Activated CD4-positive, alpha-beta T cell treated with anti-CD3 and anti-CD28 coated beads for 48 hours (primary cell): ENCODE results near the gene LRRC4B.
"Not testable (repeated sequence)": the region's sequence is repeated elsewhere in the genome, so short reads cannot be mapped to it uniquely, and the experiment has no call there.

Experiments used
- DNase-seq: peaks from one replicate; pipeline ENCODE4 v3.0.0-alpha.2; 2020

The LRRC4B gene

GRCh38 chr19:50567882-50568727 is at the start of gene LRRC4B:
LRRC4B (minus strand) TSS chr19:50568435; CDS start chr19:50548838, 19,597 bp downstream.
- no peak for DNase-seq

- not testable (repeated sequence) for DNase-seq
These were observed 44.5 kb upstream of the LRRC4B start for GRCh38 chr19:50612504-50613404.

GRCh38 chr19:50607874-50608785 is 39.9 kb upstream of the LRRC4B start:
- peak; percentile 96 for DNase-seq

- no peak for DNase-seq
These were observed 39.2 kb upstream of the LRRC4B start for GRCh38 chr19:50607388-50607787.

GRCh38 chr19:50606059-50606836 is 38.0 kb upstream of the LRRC4B start:
- peak; percentile 25 for DNase-seq

GRCh38 chr19:50604264-50605073 is 36.2 kb upstream of the LRRC4B start:
- peak; percentile 44 for DNase-seq

DNA sequence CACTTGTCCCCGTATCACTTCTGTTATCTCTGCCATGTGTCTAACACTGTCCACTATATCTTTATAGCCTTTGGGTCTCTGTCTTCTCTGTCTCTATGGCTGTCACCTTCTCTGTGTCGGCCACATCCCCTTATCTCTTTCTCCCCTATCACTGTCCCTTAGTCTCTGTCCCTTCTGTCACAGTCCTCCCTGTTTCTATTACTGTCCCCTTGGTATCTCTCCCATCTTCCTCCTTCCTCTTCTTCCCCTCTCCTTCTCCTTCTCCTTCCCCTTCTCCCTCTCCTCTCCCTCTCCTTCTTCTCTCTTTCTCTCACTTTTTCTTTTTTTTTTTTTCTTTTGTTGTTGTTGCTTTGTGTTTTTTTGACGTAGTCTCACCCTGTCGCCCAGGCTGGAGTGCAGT is 34.7 kb upstream of the LRRC4B start:
- no peak for DNase-seq

GRCh38 chr19:50602496-50602895 is 34.3 kb upstream of the LRRC4B start:
- DNase-seq, result no peak

DNA sequence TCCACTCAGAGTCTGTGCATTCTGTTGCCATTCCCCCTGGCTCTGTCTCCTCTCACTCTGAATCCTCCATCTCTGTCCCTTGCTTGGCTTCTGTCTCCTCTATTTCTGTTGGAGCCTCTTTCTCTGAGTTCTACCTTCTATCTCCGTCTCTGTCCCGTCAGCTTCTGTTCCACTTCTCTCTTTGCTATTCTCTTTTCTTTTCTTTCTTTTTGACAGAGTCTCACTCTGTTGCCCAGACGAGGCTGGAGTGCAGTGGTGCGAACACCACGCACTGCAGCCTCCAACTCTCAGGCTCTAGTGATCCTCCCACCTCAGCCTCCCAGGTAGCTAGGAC is 33.8 kb upstream of the LRRC4B start:
- no peak for DNase-seq

DNA sequence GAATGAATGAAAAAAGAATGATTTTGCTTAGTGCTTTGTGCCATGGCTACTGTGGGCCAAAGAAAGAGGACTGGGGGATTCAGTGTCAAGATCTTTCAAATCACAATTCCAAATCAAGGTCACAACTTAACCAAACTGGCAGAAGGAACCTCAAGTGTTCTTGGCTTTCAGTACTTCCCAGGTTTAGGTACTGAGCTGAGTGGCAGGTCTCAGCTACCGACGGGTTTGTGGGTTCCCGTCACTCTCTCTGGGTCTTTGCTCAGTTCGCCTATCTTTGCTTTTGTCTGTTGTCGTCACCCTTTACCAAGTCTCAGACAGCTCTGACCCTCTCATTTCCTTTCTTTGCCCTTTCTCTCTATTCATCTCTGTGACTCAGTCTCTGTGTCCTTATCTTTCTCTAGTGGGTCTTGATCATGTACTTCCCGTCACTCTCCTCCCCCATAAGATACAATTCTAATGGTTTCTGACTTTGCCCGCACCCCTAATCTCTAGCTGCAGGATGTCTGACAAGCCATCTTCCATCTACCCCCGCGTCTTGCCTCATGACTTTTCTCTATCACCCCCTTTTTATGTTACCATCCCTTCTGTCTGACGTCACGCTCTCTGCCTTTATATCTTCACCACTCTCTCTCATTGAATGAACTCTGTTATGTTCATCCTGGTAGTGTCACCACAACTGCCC is 33.3 kb upstream of the LRRC4B start:
- no peak for DNase-seq

DNA sequence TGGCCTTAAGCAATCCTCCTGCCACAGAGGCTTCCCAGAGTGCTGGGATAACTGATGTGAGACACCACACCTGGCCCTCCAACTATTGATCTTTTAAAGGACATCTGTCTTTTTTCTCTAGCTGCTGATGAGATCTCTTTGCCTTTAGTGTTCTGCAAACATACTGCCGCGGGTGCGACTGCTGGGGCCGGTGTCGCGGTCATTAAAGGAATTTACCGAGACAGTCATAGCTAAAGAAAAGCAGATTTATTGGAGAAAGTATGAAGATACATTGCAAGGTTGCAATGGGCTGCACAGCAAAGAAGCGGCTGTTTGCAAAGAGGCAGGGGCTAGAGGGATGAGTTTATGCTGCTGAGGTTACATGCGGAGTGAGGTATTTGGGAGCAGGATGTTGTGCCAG is 31.2 kb upstream of the LRRC4B start:
- no peak for DNase-seq

DNA sequence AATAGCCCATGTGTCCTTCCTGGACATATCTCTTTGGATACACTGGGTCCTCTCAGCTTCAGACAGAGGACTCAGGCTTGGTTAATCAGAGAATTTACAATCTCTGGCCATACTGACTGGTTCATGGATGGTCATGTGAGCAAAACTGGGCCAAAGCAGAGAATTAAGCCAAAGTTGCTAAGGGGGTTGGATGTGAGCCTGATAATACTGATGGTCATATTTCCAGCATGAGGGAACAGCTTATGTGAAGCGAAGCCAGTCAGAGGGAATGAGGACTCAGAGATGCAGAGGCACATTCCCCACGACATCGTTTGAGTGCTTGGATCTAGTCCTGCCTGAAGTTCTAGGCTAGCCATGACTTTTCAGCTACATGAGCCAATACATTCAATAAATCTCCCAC is 22.0 kb upstream of the LRRC4B start:
- no peak for DNase-seq

DNA sequence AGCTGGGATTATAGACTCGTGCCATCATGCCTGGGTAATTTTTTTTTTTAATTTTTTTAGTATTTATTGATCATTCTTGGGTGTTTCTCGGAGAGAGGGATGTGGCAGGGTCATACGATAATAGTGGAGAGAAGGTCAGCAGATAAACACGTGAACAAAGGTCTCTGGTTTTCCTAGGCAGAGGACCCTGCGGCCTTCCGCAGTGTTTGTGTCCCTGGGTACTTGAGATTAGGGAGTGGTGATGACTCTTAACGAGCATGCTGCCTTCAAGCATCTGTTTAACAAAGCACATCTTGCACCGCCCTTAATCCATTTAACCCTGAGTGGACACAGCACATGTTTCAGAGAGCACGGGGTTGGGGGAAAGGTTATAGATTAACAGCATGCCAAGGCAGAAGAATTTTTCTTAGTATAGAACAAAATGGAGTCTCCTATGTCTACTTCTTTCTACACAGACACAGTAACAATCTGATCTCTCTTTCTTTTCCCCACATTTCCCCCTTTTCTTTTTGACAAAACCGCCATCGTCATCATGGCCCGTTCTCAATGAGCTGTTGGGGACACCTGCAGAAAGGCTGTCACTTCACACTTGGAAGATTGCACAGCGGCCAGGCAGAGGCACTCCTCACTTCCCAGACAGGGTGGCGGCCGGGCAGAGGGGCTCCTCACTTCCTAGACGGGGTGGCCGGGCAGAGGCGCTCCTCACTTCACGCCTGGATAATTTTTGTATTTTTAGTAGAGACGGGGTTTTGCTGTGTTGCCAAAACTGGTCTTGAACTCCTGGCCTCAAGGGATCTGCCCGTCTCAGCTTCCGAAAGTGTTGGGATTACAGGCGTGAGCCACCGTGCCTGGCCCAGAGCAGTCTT is 13.8 kb upstream of the LRRC4B start:
- DNase-seq, result not testable (repeated sequence)

- DNase-seq, result no peak
These were observed 12.9 kb upstream of the LRRC4B start for GRCh38 chr19:50580970-50581634.

GRCh38 chr19:50580240-50580639 is 12.0 kb upstream of the LRRC4B start:
- DNase-seq, result no peak

DNA sequence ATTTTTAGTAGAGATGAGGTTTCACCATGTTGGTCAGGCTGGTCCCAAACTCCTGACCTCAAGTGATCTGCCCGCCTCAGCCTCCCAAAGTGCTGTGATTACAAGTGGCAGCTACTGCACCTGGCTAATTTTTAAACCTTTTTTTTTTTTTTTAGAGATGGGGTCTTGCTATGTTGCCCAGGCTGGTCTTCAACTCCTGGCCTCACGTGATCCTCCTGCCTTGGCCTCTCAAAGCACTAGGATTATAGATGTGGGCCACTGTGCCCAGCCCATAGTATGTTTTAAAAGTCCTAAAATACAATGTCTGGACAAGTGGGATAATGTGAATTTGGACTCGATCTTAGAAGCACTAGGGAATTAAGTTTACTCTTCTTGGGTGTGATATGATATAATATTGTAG is 8.5 kb upstream of the LRRC4B start:
- not testable (repeated sequence) for DNase-seq

DNA sequence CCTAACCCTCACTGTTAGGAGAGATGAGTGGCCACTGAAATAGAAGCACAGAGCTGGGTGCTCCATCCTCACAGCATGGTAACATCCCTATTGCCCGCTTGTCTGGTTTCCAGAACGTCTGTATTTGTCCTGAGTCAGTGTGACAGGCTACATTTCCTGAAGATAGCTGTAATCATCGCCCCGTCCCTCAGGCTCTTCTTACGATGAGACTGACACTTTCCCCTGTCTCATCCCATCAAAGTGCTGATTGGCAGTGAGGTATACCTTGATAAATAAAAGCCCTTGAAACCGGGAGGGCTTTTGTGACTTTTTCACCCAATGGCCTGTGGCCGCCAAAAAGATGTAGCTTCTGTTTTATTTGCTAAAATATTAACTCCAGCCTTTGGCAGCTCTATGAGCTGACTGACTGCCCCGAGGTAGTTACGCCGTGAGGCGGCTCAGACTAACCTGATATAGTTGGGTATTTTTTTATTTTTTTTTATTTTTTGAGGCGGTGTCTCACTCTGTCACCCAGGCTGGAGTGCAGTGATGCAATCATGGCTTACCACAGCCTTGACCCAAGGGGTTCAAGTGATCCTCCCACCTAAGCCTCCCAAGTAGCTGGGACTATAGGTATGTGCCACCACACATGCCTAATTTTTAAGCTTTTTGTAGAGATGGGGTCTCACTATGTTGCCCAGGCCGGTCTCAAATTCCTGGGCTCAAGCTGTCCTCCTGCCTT is 5.7 kb upstream of the LRRC4B start:
- no peak for DNase-seq

DNA sequence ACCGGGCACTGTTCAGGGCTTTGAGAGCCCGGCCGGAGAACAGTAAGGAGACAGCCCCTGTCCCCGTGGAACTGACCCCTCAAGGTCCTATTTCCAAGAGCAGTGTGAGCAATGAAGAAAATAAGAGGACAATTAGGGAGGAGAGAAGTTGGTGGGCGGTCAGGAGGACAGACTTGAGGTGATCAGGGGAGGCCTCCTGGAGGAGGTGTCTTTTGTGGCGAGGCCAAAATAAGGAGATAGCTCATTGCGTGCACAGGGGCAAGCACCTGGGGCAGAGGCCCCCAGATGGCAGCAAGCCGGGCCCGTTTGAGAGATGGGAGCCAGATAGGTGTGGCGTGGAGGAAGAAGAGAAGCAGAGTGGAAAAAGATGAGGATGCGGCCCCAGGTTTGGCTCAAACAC is 2.8 kb upstream of the LRRC4B start:
- DNase-seq, result no peak
